NCI-H1930 (cell line): ENCODE data around the gene TMEM221.
A peak's percentile ranks its signal among the peaks of the same experiment; 100 is the strongest.

Experiments used
- DNase-seq, 2 experiments: peaks; one replicate each; lab custom pipeline; 2025; lab: John Stamatoyannopoulos, UW

The TMEM221 gene

GRCh38 chr19:17471410-17472125 lies 23.1 kb upstream of the TMEM221 start:
- no peak for DNase-seq

GRCh38 chr19:17470068-17470841 lies 21.8 kb upstream of the TMEM221 start, which contains the start of gene SLC27A1:
Gene SLC27A1 (plus strand): TSS chr19:17470524. CDS start chr19:17470541, 17 bp downstream.
- peak; percentile 88 to 92 for DNase-seq

GRCh38 chr19:17469481-17470067 lies 21.1 kb upstream of the TMEM221 start:
- peak; percentile 77 to 80 for DNase-seq

GRCh38 chr19:17469092-17469480 lies 20.6 kb upstream of the TMEM221 start:
- DNase-seq, result no peak

- no peak for DNase-seq
Measured at GRCh38 chr19:17468302-17469091, 20.0 kb upstream of the TMEM221 start.

- DNase-seq, result no peak
Measured at GRCh38 chr19:17467471-17468301, 19.2 kb upstream of the TMEM221 start.

GRCh38 chr19:17466487-17466850 lies 18.0 kb upstream of the TMEM221 start:
- DNase-seq, result no peak

GRCh38 chr19:17460372-17461230 lies 12.1 kb upstream of the TMEM221 start, which contains the start of gene NXNL1:
Gene NXNL1 (minus strand): TSS chr19:17460926. CDS start chr19:17460869, 57 bp downstream.
- DNase-seq, result no peak

GRCh38 chr19:17458970-17459369 lies 10.5 kb upstream of the TMEM221 start:
- no peak for DNase-seq

- DNase-seq, result no peak
Measured at GRCh38 chr19:17457616-17458015, 9.1 kb upstream of the TMEM221 start.

- no peak for DNase-seq
Measured at GRCh38 chr19:17456127-17456526, 7.7 kb upstream of the TMEM221 start.

- no peak for DNase-seq
Measured at GRCh38 chr19:17455308-17456123, 7.0 kb upstream of the TMEM221 start.

- DNase-seq, result no peak
Measured at GRCh38 chr19:17454576-17455071, 6.2 kb upstream of the TMEM221 start.

- DNase-seq, result no peak
Measured at GRCh38 chr19:17451820-17452219, 3.4 kb upstream of the TMEM221 start.

GRCh38 chr19:17450264-17451075 lies 2.0 kb upstream of the TMEM221 start:
- no peak for DNase-seq

- no peak for DNase-seq
Measured at GRCh38 chr19:17447704-17448130, 751 bp downstream of the TMEM221 start.

- DNase-seq, result no peak
Measured at GRCh38 chr19:17445526-17446165, 2.8 kb downstream of the TMEM221 start.
